ENCODE measurements around the gene CCDC12. TPM values are rescaled to one million over a fixed set of nuclear protein-coding genes. Genes with fewer than 3 reads are reported as not detected.

CCDC12 gene
- 10 to 100 TPM; 23.5 to 48.5 (median 36.6) TPM for polyA plus RNA-seq (ENCODE audit: insufficient read length in 10 of 10)
- long read RNA-seq, donor 1, transcript CCDC12-211 (1 exons, 2,412 nt): major isoform, 7 of 27 reads
- long read RNA-seq, donor 1, partial matches to known transcripts: 19 of 27 reads
- long read RNA-seq, donor 1, other reads (novel, unspliced or antisense): 0 of 27 reads
- long read RNA-seq, donor 2, partial matches to known transcripts: 16 of 20 reads
- long read RNA-seq, donor 2, other reads (novel, unspliced or antisense): 0 of 20 reads
- long read RNA-seq, donor 3: 0 reads
- long read RNA-seq, donor 4, partial matches to known transcripts: 18 of 25 reads
- long read RNA-seq, donor 4, other reads (novel, unspliced or antisense): 0 of 25 reads
- long read RNA-seq, donor 5, transcript CCDC12-211 (1 exons, 2,412 nt): major isoform, 8 of 30 reads
- long read RNA-seq, donor 5, partial matches to known transcripts: 19 of 30 reads
- long read RNA-seq, donor 5, other reads (novel, unspliced or antisense): 0 of 30 reads
- long read RNA-seq, donor 6, transcript CCDC12-211 (1 exons, 2,412 nt): major isoform, 10 of 27 reads
- long read RNA-seq, donor 6, partial matches to known transcripts: 17 of 27 reads
- long read RNA-seq, donor 6, other reads (novel, unspliced or antisense): 0 of 27 reads
- long read RNA-seq, donor 7, transcript CCDC12-211 (1 exons, 2,412 nt): major isoform, 5 of 18 reads
- long read RNA-seq, donor 7, partial matches to known transcripts: 12 of 18 reads
- long read RNA-seq, donor 7, other reads (novel, unspliced or antisense): 0 of 18 reads
- long read RNA-seq, donor 8, transcript CCDC12-211 (1 exons, 2,412 nt): major isoform, 9 of 15 reads
- long read RNA-seq, donor 8, partial matches to known transcripts: 6 of 15 reads
- long read RNA-seq, donor 8, other reads (novel, unspliced or antisense): 0 of 15 reads
- long read RNA-seq, donor 9, partial matches to known transcripts: 0 of 1 reads
- long read RNA-seq, donor 9, other reads (novel, unspliced or antisense): 0 of 1 reads

GRCh38 chr3:46976326-46977190, at the start of gene CCDC12:
TSS of gene CCDC12 (minus strand) at chr3:46976745. CDS start at chr3:46976732, 13 bp downstream.
- peak; percentile 98 to 100 (median 99) for DNase-seq

- no peak for DNase-seq
Observed at GRCh38 chr3:47024932-47025331, 48.4 kb upstream of the CCDC12 start.

GRCh38 chr3:47022641-47023071, 46.1 kb upstream of the CCDC12 start:
- DNase-seq: no peak

DNA sequence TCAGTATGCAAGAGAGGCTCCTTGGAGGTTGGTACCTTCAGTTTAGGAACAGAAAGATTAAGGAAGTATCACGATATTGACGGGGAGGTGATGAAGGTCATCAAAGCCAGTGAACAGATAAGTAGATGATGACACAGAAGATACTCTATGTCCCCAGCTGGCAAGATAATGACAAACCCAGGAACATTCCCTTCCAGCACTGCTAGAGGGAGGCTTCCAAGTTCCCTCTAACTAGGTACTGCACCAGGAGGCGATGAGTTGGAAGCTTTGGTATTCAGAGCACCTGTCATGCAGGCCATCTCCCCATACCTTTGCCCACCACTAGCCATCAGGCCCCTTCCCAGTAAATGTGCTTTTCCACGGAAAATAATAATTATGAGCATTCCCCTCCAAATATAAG, 43.8 kb upstream of the CCDC12 start:
- no peak for DNase-seq

- DNase-seq: no peak
Observed at GRCh38 chr3:47019201-47019600, 42.7 kb upstream of the CCDC12 start.

GRCh38 chr3:47018269-47018611, 41.7 kb upstream of the CCDC12 start:
- no peak for DNase-seq

DNA sequence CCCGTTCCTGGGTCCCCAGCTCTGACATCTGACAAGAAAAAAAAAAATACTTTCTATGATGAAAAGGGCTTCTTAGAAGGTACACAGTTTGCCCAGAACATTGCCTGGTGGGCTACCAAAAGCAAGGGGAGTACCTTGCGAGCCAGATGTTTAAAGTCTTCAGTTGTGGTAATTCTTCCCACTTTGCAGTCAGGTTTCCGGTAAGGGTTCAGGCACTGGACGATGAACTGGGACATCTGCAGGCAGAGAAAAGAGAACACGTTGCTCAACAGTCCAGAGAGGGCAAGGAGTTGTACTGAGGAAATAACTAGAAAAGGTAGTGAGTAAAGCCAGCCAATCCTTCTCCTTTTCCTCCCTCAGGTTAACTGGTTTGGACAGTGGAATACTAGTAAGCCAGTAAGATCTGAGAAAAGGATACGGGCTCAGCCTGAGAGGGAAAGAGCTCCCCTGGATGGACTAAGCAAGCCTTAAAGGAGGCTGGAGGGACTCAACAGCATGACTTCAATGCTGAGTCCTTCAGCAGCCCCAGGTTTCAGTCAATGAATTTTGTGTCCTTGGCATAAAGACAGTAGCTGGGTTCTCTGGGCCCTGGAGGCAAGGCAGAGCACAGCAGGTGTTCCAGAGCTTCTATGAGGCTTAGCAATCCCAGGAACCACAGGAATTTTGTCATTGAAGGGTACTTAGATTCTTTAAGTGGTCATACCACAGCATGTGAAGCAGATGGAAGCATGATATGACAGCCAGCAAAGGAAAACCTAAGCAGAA, 41.1 kb upstream of the CCDC12 start:
- no peak for DNase-seq

GRCh38 chr3:47016934-47017435, 40.4 kb upstream of the CCDC12 start:
- DNase-seq: peak in 1 of 3 donors; percentile 64

- no peak for DNase-seq
Observed at GRCh38 chr3:47016086-47016933, 39.8 kb upstream of the CCDC12 start.

DNA sequence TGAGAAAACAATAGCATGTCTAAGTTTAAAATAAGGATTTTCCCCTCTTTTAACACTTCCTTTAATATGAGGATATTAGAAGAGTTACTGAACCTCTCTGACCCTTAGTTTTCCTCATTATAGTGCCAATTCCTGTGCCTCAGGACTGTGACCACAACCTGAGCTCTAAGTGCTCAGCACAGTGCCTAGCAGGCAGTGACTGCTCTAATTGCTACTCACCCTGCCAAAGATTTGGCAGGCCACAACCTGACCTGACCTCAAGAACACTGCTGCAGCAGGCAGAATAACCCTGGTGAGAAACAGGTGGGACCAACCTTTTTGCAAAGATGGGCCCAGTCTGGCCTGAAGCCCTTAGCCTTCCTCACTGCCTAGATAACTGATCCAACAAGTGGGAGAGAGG, 38.6 kb upstream of the CCDC12 start:
- DNase-seq: no peak

DNA sequence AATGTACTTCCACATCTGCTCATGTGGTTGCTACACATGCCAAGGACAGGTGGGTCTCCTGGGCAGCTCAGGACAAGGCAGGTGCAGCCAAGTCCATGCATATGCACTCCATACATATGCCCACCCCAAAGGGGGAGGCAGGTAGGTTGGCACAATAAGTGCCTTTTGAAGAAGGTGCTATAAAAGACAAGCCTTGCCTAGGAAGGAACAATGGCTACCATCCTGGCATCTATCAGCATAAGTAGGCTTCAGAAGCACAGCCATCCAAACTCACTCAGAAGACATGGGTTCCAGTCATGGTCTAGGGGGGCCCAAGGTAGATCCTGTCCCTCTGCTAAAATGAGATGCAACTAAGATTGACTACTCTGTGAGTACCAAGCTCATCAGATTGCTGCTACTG, 37.5 kb upstream of the CCDC12 start:
- DNase-seq: no peak

DNA sequence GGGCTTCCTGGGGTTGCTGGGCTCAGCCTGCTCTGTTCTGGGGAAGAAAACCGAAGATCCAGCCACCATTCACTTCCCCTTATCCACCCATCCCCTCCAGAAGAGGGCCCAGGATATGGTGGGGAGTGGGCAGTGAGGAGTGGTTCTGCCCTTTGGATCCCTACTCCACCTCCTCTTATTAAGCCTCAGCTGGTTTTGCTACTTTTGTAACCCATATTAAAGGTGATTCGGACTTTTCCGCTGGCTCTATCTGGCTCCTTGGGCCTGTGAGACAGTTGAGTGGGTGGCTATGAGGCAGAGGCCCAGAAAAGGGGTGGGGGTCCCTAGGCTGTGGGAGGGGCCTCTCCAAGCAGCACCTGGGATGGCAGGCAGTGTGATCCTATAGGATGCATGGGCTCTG, 36.7 kb upstream of the CCDC12 start:
- no peak for DNase-seq

GRCh38 chr3:47012342-47013230, 36.0 kb upstream of the CCDC12 start:
- DNase-seq: no peak

DNA sequence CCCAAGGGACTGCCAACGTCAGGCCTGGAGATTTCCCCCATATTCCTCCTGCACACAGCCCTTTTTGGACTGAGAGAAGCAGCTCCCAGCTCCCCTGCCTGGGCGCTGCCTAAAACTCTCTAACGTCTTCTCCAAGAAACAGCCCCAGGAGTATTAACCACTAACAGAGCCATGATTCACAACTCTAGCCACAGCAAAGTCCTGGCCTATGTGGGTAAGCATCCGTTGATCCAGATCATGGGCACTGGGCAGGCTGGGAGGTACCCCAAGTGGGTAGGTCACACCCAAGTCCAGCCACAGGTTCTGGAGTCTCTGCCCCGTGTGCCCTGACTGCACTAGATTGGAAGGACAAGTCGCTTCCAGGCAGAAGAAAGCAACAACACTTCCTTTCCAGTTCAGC, 34.8 kb upstream of the CCDC12 start:
- no peak for DNase-seq

GRCh38 chr3:47010910-47011309, 34.4 kb upstream of the CCDC12 start:
- DNase-seq: no peak

DNA sequence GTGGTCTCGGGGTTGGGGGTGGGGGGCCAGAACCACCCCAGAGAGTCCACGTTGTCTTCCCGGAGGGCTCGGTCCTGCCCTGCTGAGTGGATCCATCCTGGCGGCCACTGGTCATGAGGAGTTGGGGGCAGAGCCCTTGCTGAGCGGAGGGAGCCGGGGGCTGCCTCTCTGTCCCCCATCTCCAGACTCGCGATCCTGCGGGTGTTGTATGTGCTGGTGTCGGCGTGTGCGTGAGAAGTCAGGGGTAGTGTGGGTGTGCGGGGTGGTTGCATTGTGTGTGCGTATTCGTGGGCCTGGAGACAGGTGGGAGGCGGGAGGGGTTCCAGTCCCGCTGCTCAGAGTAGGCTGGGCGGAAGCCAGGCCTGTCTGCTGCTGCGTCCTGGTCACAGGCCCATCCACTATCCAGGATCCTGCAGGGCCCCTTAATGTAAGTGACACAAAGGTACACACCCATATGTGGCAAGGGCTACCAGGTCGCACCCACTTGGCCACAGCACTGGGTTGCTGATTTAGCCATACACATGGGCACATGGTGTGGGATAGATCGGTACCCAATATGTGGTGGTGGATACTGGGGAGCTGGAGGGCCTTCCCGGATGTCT, 33.7 kb upstream of the CCDC12 start:
- peak in 1 of 3 donors; percentile 40 for DNase-seq

GRCh38 chr3:47009225-47010110, 32.9 kb upstream of the CCDC12 start:
- DNase-seq: peak; percentile 91 to 96 (median 93)

All from muscle of back (tissue), 13 donors.